ENCODE measurements around the gene ZEB2.

- TF ChIP-seq, protein P1, sequence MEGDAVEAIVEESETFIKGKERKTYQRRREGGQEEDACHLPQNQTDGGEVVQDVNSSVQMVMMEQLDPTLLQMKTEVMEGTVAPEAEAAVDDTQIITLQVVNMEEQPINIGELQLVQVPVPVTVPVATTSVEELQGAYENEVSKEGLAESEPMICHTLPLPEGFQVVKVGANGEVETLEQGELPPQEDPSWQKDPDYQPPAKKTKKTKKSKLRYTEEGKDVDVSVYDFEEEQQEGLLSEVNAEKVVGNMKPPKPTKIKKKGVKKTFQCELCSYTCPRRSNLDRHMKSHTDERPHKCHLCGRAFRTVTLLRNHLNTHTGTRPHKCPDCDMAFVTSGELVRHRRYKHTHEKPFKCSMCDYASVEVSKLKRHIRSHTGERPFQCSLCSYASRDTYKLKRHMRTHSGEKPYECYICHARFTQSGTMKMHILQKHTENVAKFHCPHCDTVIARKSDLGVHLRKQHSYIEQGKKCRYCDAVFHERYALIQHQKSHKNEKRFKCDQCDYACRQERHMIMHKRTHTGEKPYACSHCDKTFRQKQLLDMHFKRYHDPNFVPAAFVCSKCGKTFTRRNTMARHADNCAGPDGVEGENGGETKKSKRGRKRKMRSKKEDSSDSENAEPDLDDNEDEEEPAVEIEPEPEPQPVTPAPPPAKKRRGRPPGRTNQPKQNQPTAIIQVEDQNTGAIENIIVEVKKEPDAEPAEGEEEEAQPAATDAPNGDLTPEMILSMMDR (IDR thresholded peaks at IDR 0.05; ENCODE audit: low read depth, low read length, poor library complexity, severe bottlenecking): no peak
- no peak for TF ChIP-seq EZH2phosphoT487 (IDR thresholded peaks at IDR 0.05; ENCODE audit: borderline replicate concordance, low read length)
Observed at GRCh38 chr2:144389930-144390311, 130.0 kb downstream of the ZEB2 start.
